A549 (cell line): Measurements from ENCODE around the gene ACTRT2. TPM values are rescaled to one million over a fixed set of nuclear protein-coding genes. Genes with fewer than 3 reads are reported as not detected.

Experiments used
- ATAC-seq, 2 experiments: fragments of 200-7000 bp in 1 of 2; fragments of >200 bp in 1 of 2; cut with Nextera tagmentation in 1 of 2; cut with Tn5 transposase in 1 of 2; 3 replicates each; pipeline versions ENCODE4 v1.8.0 to v1.9.1; 2018 to 2020; ENCODE audit warnings: mild to moderate bottlenecking in 1 of 2, moderate library complexity in 1 of 2
- CTCF ChIA-PET: fragments of 300-600 bp; sonication (Branson Sonifier 250); formaldehyde crosslinking; extraction: SDS; loops from one replicate; lab custom pipeline; 2021; ENCODE audit warnings: antibody characterized with exemption, inconsistent platforms; lab: Yijun Ruan, JAX
- POLR2A ChIA-PET: fragments of 350-600 bp; formaldehyde crosslinking; extraction: SDS; loops from one replicate; lab custom pipeline; 2021; ENCODE audit warnings: antibody characterized with exemption, inconsistent platforms; lab: Yijun Ruan, JAX
- DNase-seq, 2 experiments: peaks; one replicate each; pipeline versions ENCODE4 v3.0.0 to v3.0.0-alpha.2; 2011 to 2016; ENCODE audit warnings: low read depth in 1 of 2, low spot score in 1 of 2
- FAIRE-seq: peaks from 2 replicates; lab custom pipeline; 2011; peaks lifted over from hg19 to GRCh38; lab: Jason Lieb, UNC
- H3K27ac ChIP-seq, 2 experiments: fragments of >200 bp; sonication (Bioruptor Twin); formaldehyde crosslinking; 3 replicates each; pipeline ENCODE4 v1.5.1; 2016 to 2017
- H3K4me1 ChIP-seq: fragments of >200 bp; sonication (Bioruptor Twin); formaldehyde crosslinking; 3 replicates; pipeline ENCODE4 v1.6.1; 2016
- H3K4me2 ChIP-seq: fragments of >200 bp; sonication (Bioruptor Twin); formaldehyde crosslinking; 3 replicates; pipeline ENCODE4 v1.6.1; 2016
- H3K4me3 ChIP-seq: fragments of >200 bp; sonication (Bioruptor Twin); formaldehyde crosslinking; 3 replicates; pipeline ENCODE4 v1.5.1; 2016
- H3K9me3 ChIP-seq: fragments of >200 bp; sonication (Bioruptor Twin); formaldehyde crosslinking; 3 replicates; pipeline ENCODE4 v1.6.1; 2016
- CBX8 ChIP-seq: fragments of 200-600 bp; sonication (generic); IDR thresholded peaks from 2 replicates; pipeline ENCODE4 v1.6.1; 2016
- HEYL ChIP-seq: fragments of 250-450 bp; sonication (Bioruptor Pico); IDR thresholded peaks from 2 replicates; pipeline ENCODE4 v1.8.0; 2021; ENCODE audit warnings: mild to moderate bottlenecking, moderate library complexity
- HOXB13 ChIP-seq: fragments of 250-450 bp; sonication (Bioruptor Pico); IDR thresholded peaks from 2 replicates; pipeline ENCODE4 v1.5.0; 2020; ENCODE audit warnings: low read depth, mild to moderate bottlenecking, moderate library complexity
- KDM1A ChIP-seq: fragments of 200-600 bp; sonication (generic); IDR thresholded peaks from 2 replicates; pipeline ENCODE4 v1.6.1; 2016; ENCODE audit warnings: low read depth, mild to moderate bottlenecking
- MAX ChIP-seq: IDR thresholded peaks from 2 replicates; pipeline ENCODE4 v1.6.1; 2012
- MAZ ChIP-seq: fragments of 150-350 bp; IDR thresholded peaks from 2 replicates; pipeline ENCODE4 v1.6.1; 2014; ENCODE audit warnings: antibody characterized with exemption, low read depth, low read length, borderline replicate concordance
- MYC ChIP-seq: IDR thresholded peaks from 2 replicates; pipeline ENCODE4 v1.6.1; 2012; ENCODE audit warnings: mild to moderate bottlenecking, inconsistent platforms, low read length, improper control_type of control experiment, borderline replicate concordance
- NPAS2 ChIP-seq: fragments of 250-450 bp; sonication (Bioruptor Pico); IDR thresholded peaks from 2 replicates; pipeline ENCODE4 v1.8.0; 2022; ENCODE audit warnings: mild to moderate bottlenecking, moderate library complexity, borderline replicate concordance
- PHF8 ChIP-seq: fragments of 200-600 bp; sonication (generic); IDR thresholded peaks from 2 replicates; pipeline ENCODE4 v1.6.1; 2016; ENCODE audit warnings: low read depth, mild to moderate bottlenecking, antibody characterized with exemption, moderate library complexity, borderline replicate concordance
- POLR2A ChIP-seq: IDR thresholded peaks from 2 replicates; pipeline ENCODE4 v1.6.1; 2012; ENCODE audit warnings: mild to moderate bottlenecking, low read length
- POLR2AphosphoS2 ChIP-seq: conservative IDR thresholded peaks from 2 replicates; pipeline ENCODE4 v1.6.1; 2012; ENCODE audit warnings: low read length, improper control_type of control experiment, inconsistent platforms
- RARB ChIP-seq: fragments of 250-450 bp; sonication (Bioruptor Pico); IDR thresholded peaks from 2 replicates; pipeline ENCODE4 v1.8.0; 2021; ENCODE audit warnings: mild to moderate bottlenecking, moderate library complexity
- RCOR1 ChIP-seq: fragments of 150-350 bp; IDR thresholded peaks from 2 replicates; pipeline ENCODE4 v1.6.1; 2014; ENCODE audit warnings: antibody characterized with exemption, low read length, low read depth
- TP53 ChIP-seq: fragments of 250-450 bp; sonication (Bioruptor Pico); IDR thresholded peaks from 2 replicates; pipeline ENCODE4 v1.5.0; 2021; ENCODE audit warnings: mild to moderate bottlenecking, moderate library complexity
- ZC3H11A ChIP-seq: fragments of 450-650 bp; IDR thresholded peaks from 2 replicates; pipeline ENCODE4 v1.6.1; 2014; ENCODE audit warnings: antibody characterized with exemption, mild to moderate bottlenecking
- ZSCAN20 ChIP-seq: fragments of 250-450 bp; sonication (Bioruptor Pico); IDR thresholded peaks from 2 replicates; pipeline ENCODE4 v1.8.0; 2022; ENCODE audit warnings: mild to moderate bottlenecking, moderate library complexity
- WGBS: methylation state at CpG from one replicate; pipeline ENCODE4 v1.1.6; 2017; ENCODE audit errors: missing lambda C conversion rate; 5-methylcytosine and 5-hydroxymethylcytosine counted together
- polyA plus RNA-seq, 4 experiments: library from polyadenylated mRNA; depleted of rRNA in 3 of 4; stranded (reverse); fragments of >200 nt; fragmentation: RNase III in 1 of 4; extraction: RNeasy Plus Mini Kit Qiagen cat#74134 plus additional on column Dnase treatment in 1 of 4; gene quantifications; 2 replicates in 3 of 4; 3 replicates in 1 of 4; pipeline ENCODE4 v1.2.3, GENCODE V29; 2011 to 2017
- TF ChIP-seq, protein P1 (sequence below): fragments of >200 bp; sonication (Bioruptor Twin); formaldehyde crosslinking; IDR thresholded peaks from 3 replicates; pipeline ENCODE4 v1.5.1; 2016
- TF ChIP-seq, protein P2 (sequence below): IDR thresholded peaks from 2 replicates; pipeline ENCODE4 v1.6.1; 2012; ENCODE audit warnings: low read depth, borderline replicate concordance

ACTRT2 gene
- polyA plus RNA-seq, 2 of the 4 experiments (the other 2 are of a cell fraction): not detected

GRCh38 chr1:3019007-3019515 is 2.2 kb upstream of the ACTRT2 start:
- H3K4me2 ChIP-seq: no peak overlapping the region
- DNase-seq (no peak), ATAC-seq (no peak)
- ChIA-PET CTCF (no interaction called here), POLR2A (no interaction called here)
- no peak overlapping the region for H3K4me3 ChIP-seq
- no CpG with 5 or more reads among the region's 11 CpGs for WGBS
- H3K27ac ChIP-seq: no peak overlapping the region
- no peaks in the 10 kb centered on the region for H3K4me1 ChIP-seq
- TF ChIP-seq MAX (no peak), RCOR1 (no peak), POLR2AphosphoS2 (no peak), HOXB13 (CRISPR knock-in tag) (no peak), NPAS2 (CRISPR knock-in tag) (no peak), KDM1A (no peak), CBX8 (no peak), HEYL (no peak)
- TF ChIP-seq, protein P1, sequence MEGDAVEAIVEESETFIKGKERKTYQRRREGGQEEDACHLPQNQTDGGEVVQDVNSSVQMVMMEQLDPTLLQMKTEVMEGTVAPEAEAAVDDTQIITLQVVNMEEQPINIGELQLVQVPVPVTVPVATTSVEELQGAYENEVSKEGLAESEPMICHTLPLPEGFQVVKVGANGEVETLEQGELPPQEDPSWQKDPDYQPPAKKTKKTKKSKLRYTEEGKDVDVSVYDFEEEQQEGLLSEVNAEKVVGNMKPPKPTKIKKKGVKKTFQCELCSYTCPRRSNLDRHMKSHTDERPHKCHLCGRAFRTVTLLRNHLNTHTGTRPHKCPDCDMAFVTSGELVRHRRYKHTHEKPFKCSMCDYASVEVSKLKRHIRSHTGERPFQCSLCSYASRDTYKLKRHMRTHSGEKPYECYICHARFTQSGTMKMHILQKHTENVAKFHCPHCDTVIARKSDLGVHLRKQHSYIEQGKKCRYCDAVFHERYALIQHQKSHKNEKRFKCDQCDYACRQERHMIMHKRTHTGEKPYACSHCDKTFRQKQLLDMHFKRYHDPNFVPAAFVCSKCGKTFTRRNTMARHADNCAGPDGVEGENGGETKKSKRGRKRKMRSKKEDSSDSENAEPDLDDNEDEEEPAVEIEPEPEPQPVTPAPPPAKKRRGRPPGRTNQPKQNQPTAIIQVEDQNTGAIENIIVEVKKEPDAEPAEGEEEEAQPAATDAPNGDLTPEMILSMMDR: no peak
- TF ChIP-seq, all 56 proteins: peak for 0
- no peaks in the 10 kb centered on the region for H3K9me3 ChIP-seq
- FAIRE-seq: no peak

- DNase-seq: no peak
- FAIRE-seq: no peak
- Histone ChIP-seq H3K27ac (no peak overlapping the region), H3K9me3 (no peaks in the 10 kb centered on the region), H3K4me2 (no peak overlapping the region), H3K4me1 (no peaks in the 10 kb centered on the region), H3K4me3 (no peak overlapping the region)
- TF ChIP-seq, protein P2, sequence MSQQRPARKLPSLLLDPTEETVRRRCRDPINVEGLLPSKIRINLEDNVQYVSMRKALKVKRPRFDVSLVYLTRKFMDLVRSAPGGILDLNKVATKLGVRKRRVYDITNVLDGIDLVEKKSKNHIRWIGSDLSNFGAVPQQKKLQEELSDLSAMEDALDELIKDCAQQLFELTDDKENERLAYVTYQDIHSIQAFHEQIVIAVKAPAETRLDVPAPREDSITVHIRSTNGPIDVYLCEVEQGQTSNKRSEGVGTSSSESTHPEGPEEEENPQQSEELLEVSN: no peak
- TF ChIP-seq RARB (CRISPR knock-in tag) (no peak), TP53 (no peak), ZSCAN20 (CRISPR knock-in tag) (no peak)
- TF ChIP-seq, protein P1: no peak
- WGBS: 38% methylated on average over 10 of the region's 24 CpGs
- ChIA-PET CTCF (interaction anchor here (0.8 kb wide), 1 partner anchor 452 kb away, joined by 3 read pairs; no protein-coding TSS in a partner anchor), POLR2A (no interaction called here)
- ATAC-seq: no peak
Measured at GRCh38 chr1:3019516-3020051, 1.7 kb upstream of the ACTRT2 start.

GRCh38 chr1:3020263-3020909 is 881 bp upstream of the ACTRT2 start:
- ChIA-PET POLR2A (no interaction called here), CTCF (interaction anchor here (0.8 to 1.1 kb wide), 2 partner anchors 433 to 451 kb away, joined by 3 read pairs; no protein-coding TSS in a partner anchor)
- DNase-seq (no peak), ATAC-seq (no peak), FAIRE-seq (no peak)
- H3K9me3 ChIP-seq: no peaks in the 10 kb centered on the region
- no peak overlapping the region for H3K4me2 ChIP-seq
- TF ChIP-seq MYC (no peak), ZC3H11A (no peak), KDM1A (no peak), POLR2A (no peak), PHF8 (no peak), MAZ (no peak)
- WGBS: 51% methylated on average over 10 of the region's 12 CpGs
- no peak overlapping the region for H3K27ac ChIP-seq
- H3K4me1 ChIP-seq: no peaks in the 10 kb centered on the region
- H3K4me3 ChIP-seq: no peak overlapping the region
